NCI-H345 treated with DMSO at 0.1 percent for 48 hours (cell line): ENCODE measurements around the gene LGALS9.
"Not testable (repeated sequence)": the region's sequence is repeated elsewhere in the genome, so short reads cannot be mapped to it uniquely, and the experiment has no call there.

Source experiments
- DNase-seq: peaks from one replicate; lab custom pipeline; 2025; ENCODE audit not compliant: unreplicated experiment; lab: John Stamatoyannopoulos, UW

Gene LGALS9

DNA sequence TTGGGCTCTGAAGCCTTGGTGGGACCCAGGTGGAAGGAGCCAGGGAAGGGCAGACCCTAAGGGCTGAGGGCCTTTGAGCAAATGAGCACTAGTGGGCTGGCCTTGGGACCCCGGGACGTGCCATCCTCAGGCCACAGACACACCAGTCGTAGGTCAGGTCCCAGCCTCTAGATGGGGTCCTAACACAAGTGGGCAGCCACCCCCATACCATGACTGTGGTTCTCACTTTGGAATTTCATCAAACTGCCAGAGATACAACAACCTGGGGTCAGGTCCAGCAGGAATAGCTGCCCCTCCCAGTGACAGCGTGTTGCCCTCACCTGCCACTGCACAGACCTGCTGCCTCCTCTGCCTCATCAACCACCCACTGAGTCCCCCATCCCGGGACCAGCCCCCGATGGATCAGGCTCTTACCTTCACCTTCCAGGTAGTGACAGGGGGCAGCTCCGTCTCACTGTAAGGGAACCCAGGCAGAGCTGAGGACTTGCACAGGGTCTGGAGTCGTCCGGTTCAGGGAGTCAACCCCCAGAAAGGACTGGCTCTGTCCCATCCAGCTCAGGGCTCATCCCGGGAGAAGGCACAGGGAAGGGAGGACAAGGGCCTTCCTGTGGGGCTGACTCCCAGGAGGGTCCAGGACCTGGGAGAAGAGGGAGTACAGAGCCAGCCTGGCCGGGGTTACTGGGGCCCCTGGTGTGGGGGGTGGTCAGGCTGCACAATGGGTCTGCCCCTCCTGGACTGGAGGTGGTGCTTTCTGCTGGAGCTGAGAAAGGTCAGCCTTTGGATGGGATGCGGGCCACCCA is 40.0 kb downstream of the LGALS9 start:
- DNase-seq: no peak

DNA sequence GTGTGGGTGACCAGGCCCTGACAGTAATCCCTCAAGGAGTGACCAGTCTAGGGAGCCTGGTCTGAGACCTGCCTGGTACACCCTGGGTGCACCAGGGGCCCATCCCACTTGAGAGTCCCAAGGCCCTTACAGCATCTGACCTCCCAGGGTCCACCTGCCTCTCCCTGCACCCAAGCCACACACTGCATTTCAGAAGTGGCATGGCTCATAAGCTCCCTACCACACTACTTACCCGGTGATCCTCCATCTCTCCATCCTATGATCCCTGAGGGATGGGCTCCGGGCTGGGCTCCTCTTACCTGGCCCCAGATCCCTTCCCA is 40.6 kb downstream of the LGALS9 start:
- no peak for DNase-seq

DNA sequence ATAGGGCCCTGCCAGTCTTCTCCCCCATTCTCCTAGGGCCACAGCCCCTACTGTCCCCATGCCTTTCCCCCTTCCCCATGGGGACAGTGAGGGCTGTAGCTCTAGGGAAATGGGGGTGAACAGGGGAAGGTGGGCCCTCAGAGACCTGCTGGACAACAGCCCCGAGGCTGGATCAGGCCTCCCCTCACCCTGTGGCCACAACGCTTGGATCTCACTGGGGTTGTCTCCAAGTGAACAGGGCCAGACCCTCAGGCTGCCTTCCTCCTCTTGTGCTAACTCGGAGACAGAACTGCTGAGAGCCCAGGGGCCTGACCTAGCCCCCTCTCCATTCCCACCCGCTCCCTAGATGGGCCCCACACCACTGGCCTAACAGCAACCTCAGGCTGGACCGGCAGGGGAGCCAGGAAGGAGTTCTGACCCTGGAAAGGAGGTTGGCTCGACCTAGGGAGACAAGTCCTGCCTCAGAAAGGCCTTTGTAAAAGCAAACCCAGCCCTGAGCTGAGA is 41.0 kb downstream of the LGALS9 start:
- DNase-seq: not testable (repeated sequence)

DNA sequence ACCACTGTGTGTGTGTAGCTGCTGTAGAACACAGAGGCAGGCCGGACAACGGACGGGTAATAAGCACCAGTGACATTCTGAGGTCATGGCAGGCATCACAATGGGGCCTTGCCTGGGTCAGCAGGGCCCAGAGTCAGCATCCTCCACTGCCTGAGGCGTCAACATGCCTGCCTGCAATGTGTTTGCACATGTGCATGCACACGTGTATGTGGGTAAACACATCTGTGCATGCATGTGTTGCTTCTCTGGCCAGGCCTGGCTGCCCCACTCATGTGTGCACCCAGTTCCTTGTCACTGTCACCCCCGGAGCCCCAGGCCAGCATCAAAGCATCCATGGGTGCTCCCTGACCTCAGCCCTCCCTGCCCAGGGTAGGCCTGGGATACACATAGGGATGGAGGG is 43.3 kb downstream of the LGALS9 start:
- DNase-seq: no peak

DNA sequence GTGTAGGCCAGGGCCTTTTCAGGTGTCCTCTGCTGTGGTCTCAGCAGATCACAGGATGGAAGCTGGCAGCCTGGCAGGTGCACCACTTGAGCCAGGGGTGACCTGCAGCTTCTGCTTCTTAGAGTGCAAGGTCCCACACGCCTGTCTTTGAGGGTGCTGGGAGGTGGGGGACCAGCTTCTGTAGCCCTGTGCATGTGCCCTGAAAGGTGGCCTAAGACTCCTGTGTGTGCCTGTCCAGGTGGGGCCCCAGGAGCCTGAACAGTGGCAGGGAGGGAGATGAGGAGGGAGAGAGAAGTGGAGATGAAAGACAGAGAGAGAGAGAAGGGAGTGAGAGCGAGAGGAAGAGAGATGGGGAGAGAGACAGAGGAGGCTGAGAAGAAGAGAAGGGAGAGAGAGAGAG is 46.2 kb downstream of the LGALS9 start:
- DNase-seq: no peak

DNA sequence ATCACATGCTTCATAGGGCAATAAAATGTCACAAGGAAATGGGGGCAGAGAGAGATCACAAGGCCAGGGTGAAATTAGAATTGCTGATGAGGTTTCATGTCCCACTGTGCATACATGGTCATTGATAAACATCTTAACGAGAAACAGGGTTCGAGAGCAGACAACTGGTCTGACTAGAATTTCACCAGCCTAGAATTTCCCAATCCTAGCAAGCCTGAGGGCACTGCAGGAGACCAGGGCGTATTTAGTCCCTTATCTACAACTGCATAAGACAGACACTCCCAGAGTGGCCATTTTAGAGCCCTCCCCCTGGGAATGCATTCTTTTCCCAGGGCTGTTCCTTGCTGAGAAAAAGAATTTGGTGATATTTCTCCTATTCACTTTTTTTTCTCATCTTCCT is 55.3 kb downstream of the LGALS9 start:
- DNase-seq: not testable (repeated sequence)

DNA sequence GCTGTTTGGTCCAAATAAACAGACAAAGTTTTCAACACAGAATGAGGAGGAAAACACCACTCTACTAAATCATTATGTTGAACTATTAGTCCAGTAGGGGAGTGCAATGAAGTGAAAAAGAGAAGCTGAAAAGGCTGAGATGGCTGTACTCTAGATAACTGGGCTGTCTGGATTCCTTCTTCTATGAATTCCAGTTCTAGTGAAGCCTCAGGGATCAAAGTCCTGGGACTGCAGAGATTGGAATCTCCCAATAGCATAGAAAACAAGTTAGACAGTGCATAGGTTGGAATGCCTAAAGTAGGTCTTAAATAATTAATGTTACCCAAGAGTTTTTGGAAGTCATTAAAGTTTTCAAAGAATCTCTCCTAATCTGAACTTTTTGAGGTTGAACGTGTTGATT is 59.9 kb downstream of the LGALS9 start:
- DNase-seq: no peak

DNA sequence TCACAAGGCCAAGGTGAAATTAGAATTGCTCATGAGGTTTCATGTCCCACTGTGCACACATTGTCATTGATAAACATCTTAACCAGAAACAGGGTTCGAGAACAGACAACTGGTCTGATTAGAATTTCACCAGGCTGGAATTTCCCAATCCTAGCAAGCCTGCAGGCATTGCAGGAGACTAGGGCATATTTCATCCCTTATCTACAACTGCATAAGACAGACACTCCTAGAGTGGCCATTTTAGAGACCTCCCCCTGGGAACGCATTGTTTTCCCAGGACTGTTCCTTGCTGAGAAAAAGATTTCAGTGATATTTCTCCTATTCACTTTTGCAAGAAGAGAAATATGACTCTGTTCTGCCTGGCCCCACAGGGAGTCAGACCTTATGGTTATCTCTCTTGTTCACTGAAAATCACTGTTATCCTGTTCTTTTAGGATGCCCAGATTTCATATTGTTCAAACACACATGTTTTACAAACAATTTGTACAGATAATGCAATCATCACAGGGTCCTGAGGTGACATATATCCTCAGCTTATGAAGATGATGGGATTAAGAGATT is 64.3 kb downstream of the LGALS9 start:
- not testable (repeated sequence) for DNase-seq
